Muscle of leg (tissue), 11 donors: Measurements from ENCODE around the gene DENND6B. TPM values are rescaled to one million over a fixed set of nuclear protein-coding genes. Genes with fewer than 3 reads are reported as not detected.

ENCODE experiments used
- DNase-seq: peaks from one replicate; pipeline ENCODE4 v3.0.0; 2013
- H3K27ac ChIP-seq: one replicate; pipeline ENCODE4 v1.5.1; 2013; ENCODE audit warnings: mild to moderate bottlenecking, low read length, control low read depth
- H3K27me3 ChIP-seq: one replicate; pipeline ENCODE4 v1.6.1; 2013; ENCODE audit warnings: low read length; ENCODE audit not compliant: control insufficient read depth, insufficient read depth
- H3K36me3 ChIP-seq: one replicate; pipeline ENCODE4 v1.6.1; 2013; ENCODE audit warnings: low read length; ENCODE audit not compliant: control insufficient read depth, insufficient read depth
- H3K4me1 ChIP-seq: one replicate; pipeline ENCODE4 v1.6.1; 2013; ENCODE audit warnings: low read length; ENCODE audit not compliant: control insufficient read depth, insufficient read depth
- H3K4me3 ChIP-seq: one replicate; pipeline ENCODE4 v1.5.1; 2013; ENCODE audit warnings: low read length, control low read depth
- H3K9me3 ChIP-seq: replicated peaks from 2 replicates; pipeline ENCODE4 v1.6.1; 2013; ENCODE audit warnings: low read depth, low read length; ENCODE audit not compliant: control insufficient read depth
- WGBS: methylation state at CpG from one replicate; pipeline ENCODE4 v1.1.5; 2013; ENCODE audit warnings: missing lambda C conversion rate; ENCODE audit not compliant: insufficient coverage; 5-methylcytosine and 5-hydroxymethylcytosine counted together
- polyA plus RNA-seq, 8 donors: library from polyadenylated mRNA; unstranded; fragments of 120-200 nt; gene quantifications; one replicate each; pipeline versions ENCODE4 v1.2.1 to v1.2.3, GENCODE V29; 2013; ENCODE audit warnings: inconsistent platforms in 1 of 8, low replicate concordance in 1 of 8; ENCODE audit not compliant: insufficient read length in 8 of 8, insufficient read depth in 1 of 8
- total RNA-seq: library from RNA; stranded (reverse); fragments of 120-200 nt; gene quantifications from one replicate; pipeline ENCODE4 v1.2.4, GENCODE V29; 2013

Gene DENND6B
- total and polyA plus RNA-seq, 9 donors: 2.0 to 7.1 (median 4.7) TPM

- no peak overlapping the region for H3K27ac ChIP-seq
- peaks cover 44% of the 10 kb centered on the region for H3K4me1 ChIP-seq
- H3K4me3 ChIP-seq: no peak overlapping the region
- H3K9me3 ChIP-seq: no peaks in the 10 kb centered on the region
- 25% methylated on average over 20 of the region's 26 CpGs for WGBS
- H3K27me3 ChIP-seq: peaks cover 47% of the 10 kb centered on the region
- peaks cover 23% of the 10 kb centered on the region for H3K36me3 ChIP-seq
- DNase-seq: no peak
Observed at GRCh38 chr22:50272044-50272802, 54.6 kb downstream of the DENND6B start.

GRCh38 chr22:50271519-50271970 is 55.3 kb downstream of the DENND6B start:
- no peak for DNase-seq
- WGBS: 1% methylated on average over 39 of the region's 45 CpGs
- Histone ChIP-seq H3K9me3 (no peaks in the 10 kb centered on the region), H3K4me1 (peaks cover 49% of the 10 kb centered on the region), H3K4me3 (peak overlapping the region; percentile 8), H3K27ac (no peak overlapping the region), H3K36me3 (peaks cover 19% of the 10 kb centered on the region), H3K27me3 (peaks cover 53% of the 10 kb centered on the region)

- Histone ChIP-seq H3K27me3 (peaks cover 57% of the 10 kb centered on the region), H3K4me1 (peaks cover 49% of the 10 kb centered on the region), H3K4me3 (peak overlapping the region; percentile 43), H3K27ac (peak overlapping the region; percentile 51), H3K36me3 (peaks cover 14% of the 10 kb centered on the region), H3K9me3 (no peaks in the 10 kb centered on the region)
- DNase-seq: peak; percentile 75
- 2% methylated on average over 49 of the region's 53 CpGs for WGBS
Observed at GRCh38 chr22:50270666-50271394, 56.0 kb downstream of the DENND6B start.

GRCh38 chr22:50269970-50270665 is 56.7 kb downstream of the DENND6B start, which contains the start of gene MAPK11:
TSS of gene MAPK11 (minus strand) at chr22:50270380. CDS start at chr22:50270292, 88 bp downstream.
- Histone ChIP-seq H3K4me3 (peak within 1 kb of the TSS; percentile 43), H3K4me1 (peaks cover 48% of the 10 kb centered on the region), H3K27ac (peak within 1 kb of the TSS; percentile 55), H3K9me3 (no peaks in the 10 kb centered on the region), H3K27me3 (peaks cover 59% of the 10 kb centered on the region), H3K36me3 (peaks cover 7% of the 10 kb centered on the region)
- WGBS: under 1% methylated on average over 72 of the region's 92 CpGs
- DNase-seq: peak; percentile 58

GRCh38 chr22:50269573-50269969 is 57.2 kb downstream of the DENND6B start:
- DNase-seq: no peak
- WGBS: 0% methylated on average over 8 of the region's 18 CpGs
- H3K4me1 ChIP-seq: peaks cover 46% of the 10 kb centered on the region
- H3K9me3 ChIP-seq: no peaks in the 10 kb centered on the region
- peak overlapping the region; percentile 27 for H3K4me3 ChIP-seq
- H3K27ac ChIP-seq: peak overlapping the region; percentile 55
- peaks cover 59% of the 10 kb centered on the region for H3K27me3 ChIP-seq
- H3K36me3 ChIP-seq: peaks cover 4% of the 10 kb centered on the region

GRCh38 chr22:50268655-50269113 is 58.1 kb downstream of the DENND6B start:
- no peak for DNase-seq
- H3K9me3 ChIP-seq: no peaks in the 10 kb centered on the region
- no peak overlapping the region for H3K27ac ChIP-seq
- WGBS: 52% methylated on average over 6 of the region's 9 CpGs
- peaks cover 43% of the 10 kb centered on the region for H3K4me1 ChIP-seq
- H3K4me3 ChIP-seq: no peak overlapping the region
- peaks cover 59% of the 10 kb centered on the region for H3K27me3 ChIP-seq
- H3K36me3 ChIP-seq: no peaks in the 10 kb centered on the region

GRCh38 chr22:50267591-50268390 is 59.0 kb downstream of the DENND6B start:
- Histone ChIP-seq H3K4me3 (no peak overlapping the region), H3K4me1 (peaks cover 49% of the 10 kb centered on the region), H3K27me3 (peaks cover 59% of the 10 kb centered on the region), H3K9me3 (no peaks in the 10 kb centered on the region), H3K27ac (no peak overlapping the region), H3K36me3 (no peaks in the 10 kb centered on the region)
- WGBS: 6% methylated on average over 63 of the region's 75 CpGs
- DNase-seq: peak; percentile 66

GRCh38 chr22:50266994-50267393 is 59.8 kb downstream of the DENND6B start:
- 63% methylated on average over 28 of the region's 37 CpGs for WGBS
- H3K4me1 ChIP-seq: peaks cover 55% of the 10 kb centered on the region
- no peaks in the 10 kb centered on the region for H3K9me3 ChIP-seq
- H3K27me3 ChIP-seq: peaks cover 59% of the 10 kb centered on the region
- no peak overlapping the region for H3K27ac ChIP-seq
- no peak for DNase-seq
- no peaks in the 10 kb centered on the region for H3K36me3 ChIP-seq
- no peak overlapping the region for H3K4me3 ChIP-seq

- H3K27ac ChIP-seq: no peak overlapping the region
- H3K27me3 ChIP-seq: peaks cover 43% of the 10 kb centered on the region
- H3K4me3 ChIP-seq: no peak overlapping the region
- no peak for DNase-seq
- H3K9me3 ChIP-seq: no peaks in the 10 kb centered on the region
- peaks cover 51% of the 10 kb centered on the region for H3K4me1 ChIP-seq
- 81% methylated on average over 13 of the region's 15 CpGs for WGBS
- H3K36me3 ChIP-seq: no peaks in the 10 kb centered on the region
Observed at GRCh38 chr22:50264946-50265669, 61.7 kb downstream of the DENND6B start.
